Tibial nerve (tissue), 4 donors: ENCODE measurements around the gene SPZ1. TPM values are rescaled to one million over a fixed set of nuclear protein-coding genes. Genes with fewer than 3 reads are reported as not detected.
"Not testable (repeated sequence)": the region's sequence is repeated elsewhere in the genome, so short reads cannot be mapped to it uniquely, and the experiment has no call there.

ENCODE experiments used
- DNase-seq, 2 donors: peaks; one replicate each; pipeline ENCODE4 v3.0.0-alpha.2; 2019; ENCODE audit warnings: low spot score in 2 of 2
- H3K27ac ChIP-seq, 4 donors: fragments of 200-600 bp; sonication (generic) in 3 of 4; one replicate each; pipeline ENCODE4 v1.5.1; 2017 to 2019; ENCODE audit warnings: mild to moderate bottlenecking in 1 of 4
- H3K27me3 ChIP-seq, 2 donors: fragments of 200-600 bp; sonication (generic) in 1 of 2; one replicate each; pipeline versions ENCODE4 v1.5.1 to v1.6.0; 2017 to 2019
- H3K36me3 ChIP-seq, 3 donors: fragments of 200-600 bp; sonication (generic); one replicate each; pipeline ENCODE4 v1.5.1; 2018 to 2019
- H3K4me1 ChIP-seq, 4 donors: fragments of 200-600 bp; sonication (generic) in 3 of 4; one replicate each; pipeline ENCODE4 v1.5.1; 2017 to 2019
- H3K4me3 ChIP-seq, 4 donors: fragments of 200-600 bp; sonication (generic) in 3 of 4; one replicate each; pipeline ENCODE4 v1.5.1; 2017 to 2019; ENCODE audit warnings: mild to moderate bottlenecking in 1 of 4, moderate library complexity in 1 of 4
- H3K9me3 ChIP-seq, 4 donors: fragments of 200-600 bp; sonication (generic) in 3 of 4; one replicate each; pipeline ENCODE4 v1.5.1; 2017 to 2019
- EP300 ChIP-seq, 2 donors: sonication (generic); formaldehyde crosslinking; IDR thresholded peaks; one replicate each; pipeline ENCODE4 v1.6.1; 2017; ENCODE audit warnings: antibody characterized with exemption in 2 of 2, mild to moderate bottlenecking in 1 of 2
- POLR2A ChIP-seq, 2 donors: fragments of 450-650 bp; IDR thresholded peaks; one replicate each; pipeline ENCODE4 v1.6.1; 2017; ENCODE audit warnings: antibody characterized with exemption in 2 of 2, mild to moderate bottlenecking in 2 of 2, moderate library complexity in 2 of 2
- WGBS, 2 donors: methylation state at CpG; one replicate each; pipeline ENCODE4 v1.1.5; 2018; 5-methylcytosine and 5-hydroxymethylcytosine counted together
- total RNA-seq, 4 donors: library from RNA; depleted of rRNA; stranded (reverse); fragments of >200 nt; gene quantifications; one replicate each; pipeline ENCODE4 v1.1.0, GENCODE V29; 2016
- TF ChIP-seq, protein P1 (sequence below), 5 experiments: fragments of 200-600 bp in 3 of 5; fragments of 450-650 bp in 2 of 5; sonication (generic) in 3 of 5; IDR thresholded peaks; one replicate each; pipeline ENCODE4 v1.5.1; 2016 to 2019; ENCODE audit warnings: antibody characterized with exemption in 5 of 5, mild to moderate bottlenecking in 3 of 5, moderate library complexity in 2 of 5

SPZ1 gene, protein sequence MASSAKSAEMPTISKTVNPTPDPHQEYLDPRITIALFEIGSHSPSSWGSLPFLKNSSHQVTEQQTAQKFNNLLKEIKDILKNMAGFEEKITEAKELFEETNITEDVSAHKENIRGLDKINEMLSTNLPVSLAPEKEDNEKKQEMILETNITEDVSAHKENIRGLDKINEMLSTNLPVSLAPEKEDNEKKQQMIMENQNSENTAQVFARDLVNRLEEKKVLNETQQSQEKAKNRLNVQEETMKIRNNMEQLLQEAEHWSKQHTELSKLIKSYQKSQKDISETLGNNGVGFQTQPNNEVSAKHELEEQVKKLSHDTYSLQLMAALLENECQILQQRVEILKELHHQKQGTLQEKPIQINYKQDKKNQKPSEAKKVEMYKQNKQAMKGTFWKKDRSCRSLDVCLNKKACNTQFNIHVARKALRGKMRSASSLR
- not detected for total RNA-seq

DNA sequence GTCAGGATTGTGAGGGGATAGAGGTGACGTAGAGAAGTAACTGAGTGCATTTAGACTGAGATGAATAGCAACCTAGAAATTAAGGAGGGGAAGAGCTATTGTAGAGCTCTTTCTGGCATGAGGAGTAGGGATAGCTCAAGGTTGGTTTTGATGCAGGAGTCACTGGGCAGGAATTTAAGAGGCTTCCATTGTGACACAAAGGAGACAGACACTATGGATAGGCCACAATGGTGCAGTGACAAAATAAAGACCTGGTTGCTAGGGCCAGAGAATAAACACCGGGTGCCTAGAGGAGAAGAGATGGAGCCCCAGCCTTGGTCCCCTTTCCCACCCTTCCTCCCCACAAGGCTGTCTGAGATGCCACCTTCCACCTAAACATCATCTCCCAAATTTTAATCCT lies at the start of gene SPZ1:
SPZ1 (plus strand) TSS at position 301 of the 400 bp plus-strand sequence. CDS start 214 bp downstream, outside the sequence.
- Histone ChIP-seq H3K9me3 (no peaks in the 10 kb centered on the region), H3K4me1 (no peaks in the 10 kb centered on the region), H3K36me3 (no peaks in the 10 kb centered on the region), H3K27ac (no peak within 1 kb of the TSS), H3K4me3 (no peak within 1 kb of the TSS), H3K27me3 (no peaks in the 10 kb centered on the region)
- 72 to 96% methylated on average over 2 of the region's 2 CpGs for WGBS, 2 donors
- TF ChIP-seq, protein P1, sequence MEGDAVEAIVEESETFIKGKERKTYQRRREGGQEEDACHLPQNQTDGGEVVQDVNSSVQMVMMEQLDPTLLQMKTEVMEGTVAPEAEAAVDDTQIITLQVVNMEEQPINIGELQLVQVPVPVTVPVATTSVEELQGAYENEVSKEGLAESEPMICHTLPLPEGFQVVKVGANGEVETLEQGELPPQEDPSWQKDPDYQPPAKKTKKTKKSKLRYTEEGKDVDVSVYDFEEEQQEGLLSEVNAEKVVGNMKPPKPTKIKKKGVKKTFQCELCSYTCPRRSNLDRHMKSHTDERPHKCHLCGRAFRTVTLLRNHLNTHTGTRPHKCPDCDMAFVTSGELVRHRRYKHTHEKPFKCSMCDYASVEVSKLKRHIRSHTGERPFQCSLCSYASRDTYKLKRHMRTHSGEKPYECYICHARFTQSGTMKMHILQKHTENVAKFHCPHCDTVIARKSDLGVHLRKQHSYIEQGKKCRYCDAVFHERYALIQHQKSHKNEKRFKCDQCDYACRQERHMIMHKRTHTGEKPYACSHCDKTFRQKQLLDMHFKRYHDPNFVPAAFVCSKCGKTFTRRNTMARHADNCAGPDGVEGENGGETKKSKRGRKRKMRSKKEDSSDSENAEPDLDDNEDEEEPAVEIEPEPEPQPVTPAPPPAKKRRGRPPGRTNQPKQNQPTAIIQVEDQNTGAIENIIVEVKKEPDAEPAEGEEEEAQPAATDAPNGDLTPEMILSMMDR (IDR thresholded peaks at IDR 0.05), result no peak
- TF ChIP-seq POLR2A (IDR thresholded peaks at IDR 0.05), result no peak
- TF ChIP-seq EP300 (IDR thresholded peaks at IDR 0.05), result no peak
- DNase-seq, result no peak

DNA sequence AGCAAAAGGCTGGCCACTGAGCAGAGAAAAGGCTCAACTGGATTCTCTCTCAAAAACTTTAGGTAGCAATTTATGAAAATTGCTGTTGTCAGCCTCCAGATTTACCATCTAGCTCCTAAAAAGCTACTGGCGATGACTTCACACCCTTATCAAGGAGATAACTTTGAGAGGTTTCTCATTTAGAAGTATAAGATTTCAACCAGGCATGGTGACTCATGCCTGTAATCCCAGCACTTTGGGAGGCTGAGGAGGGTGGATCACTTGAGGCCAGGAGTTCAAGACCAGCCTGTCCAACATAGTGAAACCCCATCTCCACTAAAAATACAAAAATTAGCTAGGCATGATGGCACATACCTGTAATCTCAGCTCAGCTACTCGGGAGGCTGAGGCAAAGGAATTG lies 49.3 kb upstream of the SPZ1 start:
- WGBS, 2 donors, result 79 to 89% methylated on average over 2 of the region's 2 CpGs
- not testable (repeated sequence) for H3K36me3 ChIP-seq, H3K4me1 ChIP-seq, H3K4me3 ChIP-seq, H3K27ac ChIP-seq, H3K9me3 ChIP-seq, DNase-seq, H3K27me3 ChIP-seq

DNA sequence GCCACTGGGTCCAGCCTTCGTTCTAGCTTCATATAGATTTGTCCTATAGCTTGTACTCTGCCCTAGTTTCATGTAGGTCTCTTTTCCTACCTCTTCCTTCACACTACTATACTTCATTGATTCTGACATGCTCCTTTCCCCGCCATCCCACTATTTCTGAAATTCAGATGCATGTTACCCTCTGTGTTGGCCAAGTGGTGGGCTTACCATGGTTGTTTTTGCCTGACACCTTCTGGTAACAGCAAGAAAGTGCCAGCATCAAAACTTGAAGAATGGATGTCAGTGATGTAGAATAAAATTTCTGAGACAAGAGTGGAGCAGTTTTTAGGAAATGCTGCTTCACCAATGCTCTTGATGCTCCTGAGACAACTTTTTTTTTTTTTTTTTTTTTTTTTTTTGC lies 44.5 kb upstream of the SPZ1 start:
- WGBS, 2 donors, result 57 to 73% methylated on average over 2 of the region's 2 CpGs
- Histone ChIP-seq H3K4me1 (no peaks in the 10 kb centered on the region), H3K36me3 (no peaks in the 10 kb centered on the region), H3K27ac (no peak overlapping the region), H3K4me3 (no peak overlapping the region), H3K9me3 (no peaks in the 10 kb centered on the region), H3K27me3 (no peaks in the 10 kb centered on the region)
- no peak for DNase-seq
- TF ChIP-seq EP300 (IDR thresholded peaks at IDR 0.05), result no peak
- TF ChIP-seq, protein P1 (IDR thresholded peaks at IDR 0.05), result peak in 4 of 5 experiments; percentile 30 to 62 (median 49)

DNA sequence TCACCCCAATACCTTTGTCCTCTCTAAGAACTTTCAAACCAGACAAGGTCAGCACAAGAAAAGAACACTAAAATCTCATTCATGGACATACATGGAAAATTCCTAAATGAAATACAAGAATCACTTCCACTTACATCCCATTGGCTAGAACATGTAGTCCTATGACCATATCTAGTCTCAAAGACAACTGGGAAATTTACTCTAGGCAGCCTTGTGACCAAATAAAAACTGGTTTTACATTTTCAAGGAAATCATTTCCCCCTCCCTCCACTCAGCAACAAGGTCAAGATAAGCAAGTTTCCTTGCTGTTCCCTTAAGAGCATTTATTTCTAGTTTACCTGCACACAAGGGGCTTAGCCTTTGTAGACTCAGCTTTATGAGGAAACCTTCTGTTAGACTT lies 43.6 kb upstream of the SPZ1 start:
- TF ChIP-seq, protein P1 (IDR thresholded peaks at IDR 0.05), result no peak
- no peak for TF ChIP-seq POLR2A (IDR thresholded peaks at IDR 0.05)
- TF ChIP-seq EP300 (IDR thresholded peaks at IDR 0.05), result no peak
- H3K9me3 ChIP-seq, result no peaks in the 10 kb centered on the region
- DNase-seq, result no peak
- no peaks in the 10 kb centered on the region for H3K36me3 ChIP-seq
- H3K27ac ChIP-seq, result no peak overlapping the region
- H3K4me1 ChIP-seq, result no peaks in the 10 kb centered on the region
- no peaks in the 10 kb centered on the region for H3K27me3 ChIP-seq
- H3K4me3 ChIP-seq, result no peak overlapping the region

DNA sequence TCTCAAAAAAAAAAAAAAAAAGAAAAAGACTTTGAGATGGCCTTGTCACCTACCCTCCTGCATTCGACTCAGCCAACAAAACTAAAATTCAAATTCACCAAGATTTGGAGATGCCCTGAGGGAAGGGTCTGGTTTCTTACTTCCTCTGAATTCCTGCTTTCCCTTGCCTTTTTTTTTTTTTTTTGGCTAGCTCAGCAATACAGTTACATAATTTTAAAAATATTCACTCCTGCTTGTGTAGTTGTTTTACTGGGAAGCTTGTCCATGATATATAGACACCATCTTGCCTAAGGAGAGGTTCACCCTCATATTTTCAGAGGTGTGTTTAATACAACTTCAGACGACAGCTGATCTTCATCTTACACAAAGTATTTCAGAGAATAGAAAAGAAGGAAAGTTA lies 42.6 kb upstream of the SPZ1 start:
- Histone ChIP-seq H3K4me1 (no peaks in the 10 kb centered on the region), H3K27ac (no peak overlapping the region), H3K9me3 (no peaks in the 10 kb centered on the region), H3K36me3 (no peaks in the 10 kb centered on the region), H3K4me3 (no peak overlapping the region), H3K27me3 (no peaks in the 10 kb centered on the region)
- no peak for DNase-seq
- TF ChIP-seq EP300 (IDR thresholded peaks at IDR 0.05) (no peak), POLR2A (IDR thresholded peaks at IDR 0.05) (no peak)
- TF ChIP-seq, protein P1 (IDR thresholded peaks at IDR 0.05), result no peak
- WGBS, 2 donors, result 28 to 43% methylated on average over 2 of the region's 2 CpGs
